ENCODE results near the gene BTK.

BTK gene

GRCh38 chrX:101385795-101386541 lies at the start of gene BTK:
BTK (minus strand) TSS chrX:101386191; CDS start chrX:101375284, 10,907 bp downstream.
- DNase-seq (ENCODE audit: insufficient read length, low spot score) (no peak), FAIRE-seq (no peak)
- no peak for TF ChIP-seq POLR2A (IDR thresholded peaks at IDR 0.05; ENCODE audit: low read depth, low read length)

GRCh38 chrX:101430457-101431078 lies 44.6 kb upstream of the BTK start:
- peak; percentile 30 for FAIRE-seq
- no peak for TF ChIP-seq POLR2A (IDR thresholded peaks at IDR 0.05; ENCODE audit: low read depth, low read length)
- no peak for DNase-seq (ENCODE audit: insufficient read length, low spot score)

- no peak for DNase-seq (ENCODE audit: insufficient read length, low spot score)
- no peak for FAIRE-seq
Measured at GRCh38 chrX:101429934-101430333, 43.9 kb upstream of the BTK start.

GRCh38 chrX:101427954-101428353 lies 42.0 kb upstream of the BTK start:
- no peak for TF ChIP-seq POLR2A (IDR thresholded peaks at IDR 0.05; ENCODE audit: low read depth, low read length)
- FAIRE-seq (no peak), DNase-seq (ENCODE audit: insufficient read length, low spot score) (no peak)

More at GRCh38 chrX:101429934-101430333, 43.9 kb upstream of the BTK start:
- no peak for TF ChIP-seq POLR2A (IDR thresholded peaks at IDR 0.05; ENCODE audit: low read depth, low read length)

GRCh38 chrX:101419489-101419888 lies 33.5 kb upstream of the BTK start:
- no peak for FAIRE-seq
- DNase-seq (ENCODE audit: insufficient read length, low spot score), result no peak
- no peak for TF ChIP-seq POLR2A (IDR thresholded peaks at IDR 0.05; ENCODE audit: low read depth, low read length)

- FAIRE-seq (no peak), DNase-seq (ENCODE audit: insufficient read length, low spot score) (no peak)
- TF ChIP-seq POLR2A (IDR thresholded peaks at IDR 0.05; ENCODE audit: low read depth, low read length), result peak; percentile 56
Measured at GRCh38 chrX:101417981-101418841, 32.2 kb upstream of the BTK start.

- TF ChIP-seq POLR2A (IDR thresholded peaks at IDR 0.05; ENCODE audit: low read depth, low read length), result no peak
- DNase-seq (ENCODE audit: insufficient read length, low spot score) (no peak), FAIRE-seq (no peak)
Measured at GRCh38 chrX:101417190-101417589, 31.2 kb upstream of the BTK start.

- DNase-seq (ENCODE audit: insufficient read length, low spot score) (no peak), FAIRE-seq (no peak)
- no peak for TF ChIP-seq POLR2A (IDR thresholded peaks at IDR 0.05; ENCODE audit: low read depth, low read length)
Measured at GRCh38 chrX:101416691-101417090, 30.7 kb upstream of the BTK start.

- no peak for TF ChIP-seq POLR2A (IDR thresholded peaks at IDR 0.05; ENCODE audit: low read depth, low read length)
- DNase-seq (ENCODE audit: insufficient read length, low spot score), result no peak
- FAIRE-seq, result no peak
Measured at GRCh38 chrX:101415180-101416145, 29.5 kb upstream of the BTK start.

GRCh38 chrX:101411984-101412383 lies 26.0 kb upstream of the BTK start:
- FAIRE-seq, result no peak
- TF ChIP-seq POLR2A (IDR thresholded peaks at IDR 0.05; ENCODE audit: low read depth, low read length), result no peak
- DNase-seq (ENCODE audit: insufficient read length, low spot score), result no peak

- no peak for FAIRE-seq
- TF ChIP-seq POLR2A (IDR thresholded peaks at IDR 0.05; ENCODE audit: low read depth, low read length), result no peak
- DNase-seq (ENCODE audit: insufficient read length, low spot score), result no peak
Measured at GRCh38 chrX:101410461-101410860, 24.5 kb upstream of the BTK start.

GRCh38 chrX:101409043-101409442 lies 23.1 kb upstream of the BTK start:
- TF ChIP-seq POLR2A (IDR thresholded peaks at IDR 0.05; ENCODE audit: low read depth, low read length), result no peak
- FAIRE-seq (no peak), DNase-seq (ENCODE audit: insufficient read length, low spot score) (no peak)

- DNase-seq (ENCODE audit: insufficient read length, low spot score) (no peak), FAIRE-seq (no peak)
- no peak for TF ChIP-seq POLR2A (IDR thresholded peaks at IDR 0.05; ENCODE audit: low read depth, low read length)
Measured at GRCh38 chrX:101408532-101408841, 22.5 kb upstream of the BTK start.

Measured in H54 (cell line).